ENCODE measurements around the gene CCL7.
A peak's percentile ranks its signal among the peaks of the same experiment; 100 is the strongest.

The CCL7 gene

GRCh38 chr17:34290586-34290985, 20.6 kb downstream of the CCL7 start:
- Histone ChIP-seq H3K4me1 (ENCODE audit: insufficient read depth, low read length) (peaks cover 4% of the 10 kb centered on the region), H3K27ac (ENCODE audit: low read depth, low read length) (no peak overlapping the region), H3K9me3 (ENCODE audit: low read length) (no peaks in the 10 kb centered on the region), H3K27me3 (ENCODE audit: control insufficient read depth in 1 of 2, insufficient read depth in 2 of 2, low read length in 2 of 2) (no peaks in the 10 kb centered on the region), H3K4me3 (ENCODE audit: low read depth in 1 of 2, low read length in 2 of 2) (no peak overlapping the region), H3K9ac (ENCODE audit: low read length) (no peak overlapping the region), H3K36me3 (ENCODE audit: insufficient read depth, low read length) (no peaks in the 10 kb centered on the region)

GRCh38 chr17:34291721-34292348, 21.8 kb downstream of the CCL7 start:
- Histone ChIP-seq H3K36me3 (ENCODE audit: insufficient read depth, low read length) (no peaks in the 10 kb centered on the region), H3K4me1 (ENCODE audit: insufficient read depth, low read length) (peaks cover 4% of the 10 kb centered on the region), H3K27ac (ENCODE audit: low read depth, low read length) (no peak overlapping the region), H3K9me3 (ENCODE audit: low read length) (no peaks in the 10 kb centered on the region), H3K9ac (ENCODE audit: low read length) (no peak overlapping the region), H3K27me3 (ENCODE audit: control insufficient read depth in 1 of 2, insufficient read depth in 2 of 2, low read length in 2 of 2) (no peaks in the 10 kb centered on the region), H3K4me3 (ENCODE audit: low read depth in 1 of 2, low read length in 2 of 2) (no peak overlapping the region)

- H3K4me3 ChIP-seq (ENCODE audit: low read depth in 1 of 2, low read length in 2 of 2): no peak overlapping the region
- peaks cover 21% of the 10 kb centered on the region for H3K4me1 ChIP-seq (ENCODE audit: insufficient read depth, low read length)
- no peaks in the 10 kb centered on the region for H3K9me3 ChIP-seq (ENCODE audit: low read length)
- H3K36me3 ChIP-seq (ENCODE audit: insufficient read depth, low read length): no peaks in the 10 kb centered on the region
- H3K27ac ChIP-seq (ENCODE audit: low read depth, low read length): no peak overlapping the region
- H3K27me3 ChIP-seq (ENCODE audit: control insufficient read depth in 1 of 2, insufficient read depth in 2 of 2, low read length in 2 of 2): no peaks in the 10 kb centered on the region
- H3K9ac ChIP-seq (ENCODE audit: low read length): no peak overlapping the region
Measured at GRCh38 chr17:34299027-34299426, 29.0 kb downstream of the CCL7 start.

- no peak overlapping the region for H3K4me3 ChIP-seq (ENCODE audit: low read depth in 1 of 2, low read length in 2 of 2)
- H3K27ac ChIP-seq (ENCODE audit: low read depth, low read length): no peak overlapping the region
- peaks cover 21% of the 10 kb centered on the region for H3K4me1 ChIP-seq (ENCODE audit: insufficient read depth, low read length)
- no peak overlapping the region for H3K9ac ChIP-seq (ENCODE audit: low read length)
- no peaks in the 10 kb centered on the region for H3K27me3 ChIP-seq (ENCODE audit: control insufficient read depth in 1 of 2, insufficient read depth in 2 of 2, low read length in 2 of 2)
- H3K36me3 ChIP-seq (ENCODE audit: insufficient read depth, low read length): no peaks in the 10 kb centered on the region
- H3K9me3 ChIP-seq (ENCODE audit: low read length): no peaks in the 10 kb centered on the region
Measured at GRCh38 chr17:34299956-34300577, 30.0 kb downstream of the CCL7 start.

GRCh38 chr17:34300652-34301370, 30.8 kb downstream of the CCL7 start:
- peaks cover 21% of the 10 kb centered on the region for H3K4me1 ChIP-seq (ENCODE audit: insufficient read depth, low read length)
- H3K36me3 ChIP-seq (ENCODE audit: insufficient read depth, low read length): no peaks in the 10 kb centered on the region
- H3K4me3 ChIP-seq (ENCODE audit: low read depth in 1 of 2, low read length in 2 of 2): no peak overlapping the region
- H3K27ac ChIP-seq (ENCODE audit: low read depth, low read length): peak overlapping the region; percentile 29
- H3K27me3 ChIP-seq (ENCODE audit: control insufficient read depth in 1 of 2, insufficient read depth in 2 of 2, low read length in 2 of 2): no peaks in the 10 kb centered on the region
- H3K9ac ChIP-seq (ENCODE audit: low read length): no peak overlapping the region
- H3K9me3 ChIP-seq (ENCODE audit: low read length): no peaks in the 10 kb centered on the region

- Histone ChIP-seq H3K27ac (ENCODE audit: low read depth, low read length) (no peak overlapping the region), H3K4me1 (ENCODE audit: insufficient read depth, low read length) (peaks cover 21% of the 10 kb centered on the region), H3K27me3 (ENCODE audit: control insufficient read depth in 1 of 2, insufficient read depth in 2 of 2, low read length in 2 of 2) (no peaks in the 10 kb centered on the region), H3K9me3 (ENCODE audit: low read length) (no peaks in the 10 kb centered on the region), H3K9ac (ENCODE audit: low read length) (no peak overlapping the region), H3K4me3 (ENCODE audit: low read depth in 1 of 2, low read length in 2 of 2) (no peak overlapping the region), H3K36me3 (ENCODE audit: insufficient read depth, low read length) (no peaks in the 10 kb centered on the region)
Measured at GRCh38 chr17:34301986-34302385, 32.0 kb downstream of the CCL7 start.

GRCh38 chr17:34302636-34303035, 32.6 kb downstream of the CCL7 start:
- peaks cover 21% of the 10 kb centered on the region for H3K4me1 ChIP-seq (ENCODE audit: insufficient read depth, low read length)

GRCh38 chr17:34303606-34304005, 33.6 kb downstream of the CCL7 start:
- H3K27me3 ChIP-seq (ENCODE audit: control insufficient read depth in 1 of 2, insufficient read depth in 2 of 2, low read length in 2 of 2): no peaks in the 10 kb centered on the region
- H3K4me3 ChIP-seq (ENCODE audit: low read depth in 1 of 2, low read length in 2 of 2): no peak overlapping the region
- H3K27ac ChIP-seq (ENCODE audit: low read depth, low read length): no peak overlapping the region
- H3K4me1 ChIP-seq (ENCODE audit: insufficient read depth, low read length): peaks cover 21% of the 10 kb centered on the region
- H3K36me3 ChIP-seq (ENCODE audit: insufficient read depth, low read length): no peaks in the 10 kb centered on the region
- no peaks in the 10 kb centered on the region for H3K9me3 ChIP-seq (ENCODE audit: low read length)
- H3K9ac ChIP-seq (ENCODE audit: low read length): no peak overlapping the region

More at GRCh38 chr17:34302636-34303035, 32.6 kb downstream of the CCL7 start:
- Histone ChIP-seq H3K9ac (ENCODE audit: low read length) (no peak overlapping the region), H3K27me3 (ENCODE audit: control insufficient read depth in 1 of 2, insufficient read depth in 2 of 2, low read length in 2 of 2) (no peaks in the 10 kb centered on the region), H3K4me3 (ENCODE audit: low read depth in 1 of 2, low read length in 2 of 2) (no peak overlapping the region), H3K9me3 (ENCODE audit: low read length) (no peaks in the 10 kb centered on the region), H3K27ac (ENCODE audit: low read depth, low read length) (no peak overlapping the region), H3K36me3 (ENCODE audit: insufficient read depth, low read length) (no peaks in the 10 kb centered on the region)

GRCh38 chr17:34305061-34305460, 35.0 kb downstream of the CCL7 start:
- Histone ChIP-seq H3K27ac (ENCODE audit: low read depth, low read length) (no peak overlapping the region), H3K9me3 (ENCODE audit: low read length) (no peaks in the 10 kb centered on the region), H3K9ac (ENCODE audit: low read length) (no peak overlapping the region), H3K4me1 (ENCODE audit: insufficient read depth, low read length) (peaks cover 14% of the 10 kb centered on the region), H3K27me3 (ENCODE audit: control insufficient read depth in 1 of 2, insufficient read depth in 2 of 2, low read length in 2 of 2) (no peaks in the 10 kb centered on the region), H3K4me3 (ENCODE audit: low read depth in 1 of 2, low read length in 2 of 2) (no peak overlapping the region), H3K36me3 (ENCODE audit: insufficient read depth, low read length) (no peaks in the 10 kb centered on the region)

GRCh38 chr17:34305606-34306005, 35.6 kb downstream of the CCL7 start:
- Histone ChIP-seq H3K4me3 (ENCODE audit: low read depth in 1 of 2, low read length in 2 of 2) (no peak overlapping the region), H3K4me1 (ENCODE audit: insufficient read depth, low read length) (peaks cover 9% of the 10 kb centered on the region), H3K9me3 (ENCODE audit: low read length) (no peaks in the 10 kb centered on the region), H3K36me3 (ENCODE audit: insufficient read depth, low read length) (no peaks in the 10 kb centered on the region), H3K9ac (ENCODE audit: low read length) (no peak overlapping the region), H3K27ac (ENCODE audit: low read depth, low read length) (no peak overlapping the region), H3K27me3 (ENCODE audit: control insufficient read depth in 1 of 2, insufficient read depth in 2 of 2, low read length in 2 of 2) (no peaks in the 10 kb centered on the region)

- Histone ChIP-seq H3K9ac (ENCODE audit: low read length) (no peak overlapping the region), H3K27me3 (ENCODE audit: control insufficient read depth in 1 of 2, insufficient read depth in 2 of 2, low read length in 2 of 2) (no peaks in the 10 kb centered on the region), H3K9me3 (ENCODE audit: low read length) (no peaks in the 10 kb centered on the region), H3K4me1 (ENCODE audit: insufficient read depth, low read length) (peaks cover 5% of the 10 kb centered on the region), H3K27ac (ENCODE audit: low read depth, low read length) (no peak overlapping the region), H3K36me3 (ENCODE audit: insufficient read depth, low read length) (no peaks in the 10 kb centered on the region), H3K4me3 (ENCODE audit: low read depth in 1 of 2, low read length in 2 of 2) (no peak overlapping the region)
Measured at GRCh38 chr17:34306466-34306865, 36.4 kb downstream of the CCL7 start.
